ENCODE measurements around the gene MTHFS.
A peak's percentile ranks its signal among the peaks of the same experiment; 100 is the strongest.

The MTHFS gene

GRCh38 chr15:79874242-79874641, 22.6 kb downstream of the MTHFS start:
- DNase-seq = peak; percentile 65

GRCh38 chr15:79872358-79873017, 24.3 kb downstream of the MTHFS start:
- DNase-seq = peak; percentile 90

- DNase-seq = no peak
Observed at GRCh38 chr15:79868554-79868953, 28.3 kb downstream of the MTHFS start.

- DNase-seq = no peak
Observed at GRCh38 chr15:79863886-79864285, 32.9 kb downstream of the MTHFS start.

- DNase-seq = no peak
Observed at GRCh38 chr15:79862191-79862590, 34.6 kb downstream of the MTHFS start.

- no peak for DNase-seq
Observed at GRCh38 chr15:79860661-79861060, 36.2 kb downstream of the MTHFS start.

GRCh38 chr15:79858469-79858868, 38.3 kb downstream of the MTHFS start:
- no peak for DNase-seq

GRCh38 chr15:79853492-79854328, 43.1 kb downstream of the MTHFS start:
- DNase-seq = peak; percentile 86

GRCh38 chr15:79849789-79850188, 47.0 kb downstream of the MTHFS start:
- peak; percentile 62 for DNase-seq

GRCh38 chr15:79846539-79846938, 50.3 kb downstream of the MTHFS start:
- DNase-seq = no peak

- no peak for DNase-seq
Observed at GRCh38 chr15:79844221-79844620, 52.6 kb downstream of the MTHFS start.

GRCh38 chr15:79837846-79838245, 59.0 kb downstream of the MTHFS start:
- DNase-seq = no peak

GRCh38 chr15:79834495-79834894, 62.3 kb downstream of the MTHFS start:
- DNase-seq = no peak

GRCh38 chr15:79832367-79833120, 64.3 kb downstream of the MTHFS start:
- DNase-seq = no peak

- DNase-seq = no peak
Observed at GRCh38 chr15:79831604-79832003, 65.2 kb downstream of the MTHFS start.

GRCh38 chr15:79829950-79830349, 66.9 kb downstream of the MTHFS start:
- DNase-seq = no peak

GRCh38 chr15:79828447-79828846, 68.4 kb downstream of the MTHFS start:
- no peak for DNase-seq

GRCh38 chr15:79826800-79827199, 70.0 kb downstream of the MTHFS start:
- no peak for DNase-seq

- no peak for DNase-seq
Observed at GRCh38 chr15:79824136-79824701, 72.6 kb downstream of the MTHFS start.

- DNase-seq = no peak
Observed at GRCh38 chr15:79820820-79821219, 76.0 kb downstream of the MTHFS start.

GRCh38 chr15:79820176-79820575, 76.6 kb downstream of the MTHFS start:
- no peak for DNase-seq

- no peak for DNase-seq
Observed at GRCh38 chr15:79816571-79816970, 80.2 kb downstream of the MTHFS start.

GRCh38 chr15:79815468-79815867, 81.3 kb downstream of the MTHFS start:
- DNase-seq = no peak
